Muscle layer of duodenum (tissue), 2 donors: ENCODE data around the gene TMEM217.
A peak's percentile ranks its signal among the peaks of the same experiment; 100 is the strongest.
"Not testable (repeated sequence)": the region's sequence is repeated elsewhere in the genome, so short reads cannot be mapped to it uniquely, and the experiment has no call there.

Source experiments
- H3K27ac ChIP-seq: one replicate; pipeline ENCODE4 v1.7.0; 2013; ENCODE audit warnings: mild to moderate bottlenecking, low read length
- H3K27me3 ChIP-seq: one replicate; pipeline ENCODE4 v1.7.0; 2013; ENCODE audit warnings: low read depth, mild to moderate bottlenecking, control low read depth, low read length
- H3K36me3 ChIP-seq, 2 donors: one replicate each; pipeline ENCODE4 v1.7.0; 2013; ENCODE audit warnings: low read length in 2 of 2, control low read depth in 1 of 2, mild to moderate bottlenecking in 1 of 2; ENCODE audit not compliant: insufficient read depth in 2 of 2, control insufficient read depth in 1 of 2
- H3K4me1 ChIP-seq, 2 donors: one replicate each; pipeline ENCODE4 v1.7.0; 2013; ENCODE audit warnings: low read length in 2 of 2, mild to moderate bottlenecking in 2 of 2, control low read depth in 1 of 2, moderate library complexity in 1 of 2; ENCODE audit not compliant: insufficient read depth in 2 of 2, control insufficient read depth in 1 of 2
- H3K4me3 ChIP-seq, 2 donors: one replicate each; pipeline ENCODE4 v1.7.0; 2013; ENCODE audit warnings: low read length in 2 of 2, low read depth in 1 of 2, mild to moderate bottlenecking in 1 of 2
- H3K9me3 ChIP-seq, 2 donors: one replicate each; pipeline ENCODE4 v1.7.0; 2013; ENCODE audit warnings: low read length in 2 of 2, control low read depth in 1 of 2, mild to moderate bottlenecking in 1 of 2; ENCODE audit not compliant: control insufficient read depth in 1 of 2
- donor health status: healthy.

The TMEM217 gene

DNA sequence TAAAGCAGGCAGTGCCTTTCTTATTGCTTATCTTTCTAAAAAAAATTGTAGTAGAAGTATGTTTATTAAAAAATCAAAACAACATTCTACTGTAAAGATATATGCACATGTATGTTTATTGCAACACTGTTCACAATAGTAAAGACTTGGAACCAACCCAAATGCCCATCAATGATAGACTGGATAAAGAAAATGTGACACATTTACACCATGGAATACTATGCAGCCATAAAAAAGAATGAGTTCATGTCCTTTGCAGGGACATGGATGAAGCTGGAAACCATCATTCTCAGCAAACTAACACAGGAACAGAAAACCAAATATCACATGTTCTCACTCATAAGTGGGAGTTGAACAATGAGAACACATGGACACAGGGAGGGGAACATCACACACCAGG is 39.7 kb upstream of the TMEM217 start:
- H3K36me3 ChIP-seq, result peaks cover 21 to 27% of the 10 kb centered on the region in 2 donors
- H3K27ac ChIP-seq, H3K27me3 ChIP-seq, H3K4me3 ChIP-seq, H3K9me3 ChIP-seq, H3K4me1 ChIP-seq: not testable (repeated sequence)

DNA sequence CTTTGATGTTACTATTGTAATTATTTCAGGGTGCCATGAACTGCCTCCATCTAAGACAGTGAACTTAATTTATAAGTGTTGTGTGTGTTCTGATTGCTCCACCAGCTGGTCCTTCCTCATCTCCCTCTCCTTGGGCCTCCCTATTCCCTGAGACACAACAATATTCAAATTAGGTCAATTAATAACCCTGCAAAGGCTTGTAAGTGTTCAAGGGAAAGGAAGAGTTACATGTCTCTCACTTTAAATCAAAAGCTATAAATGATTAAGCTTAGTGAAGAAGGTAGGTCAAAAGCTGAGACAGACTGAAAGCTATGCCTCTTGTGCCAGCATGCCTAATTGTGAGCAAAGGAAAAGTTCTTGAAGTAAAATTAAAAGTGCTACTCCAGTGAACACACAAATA is 35.5 kb upstream of the TMEM217 start:
- peaks cover 21 to 36% of the 10 kb centered on the region in 2 donors for H3K36me3 ChIP-seq
- H3K27ac ChIP-seq, result no peak overlapping the region
- H3K4me3 ChIP-seq, result no peak overlapping the region
- H3K27me3 ChIP-seq, result no peaks in the 10 kb centered on the region
- H3K9me3 ChIP-seq, result no peaks in the 10 kb centered on the region
- no peaks in the 10 kb centered on the region for H3K4me1 ChIP-seq

DNA sequence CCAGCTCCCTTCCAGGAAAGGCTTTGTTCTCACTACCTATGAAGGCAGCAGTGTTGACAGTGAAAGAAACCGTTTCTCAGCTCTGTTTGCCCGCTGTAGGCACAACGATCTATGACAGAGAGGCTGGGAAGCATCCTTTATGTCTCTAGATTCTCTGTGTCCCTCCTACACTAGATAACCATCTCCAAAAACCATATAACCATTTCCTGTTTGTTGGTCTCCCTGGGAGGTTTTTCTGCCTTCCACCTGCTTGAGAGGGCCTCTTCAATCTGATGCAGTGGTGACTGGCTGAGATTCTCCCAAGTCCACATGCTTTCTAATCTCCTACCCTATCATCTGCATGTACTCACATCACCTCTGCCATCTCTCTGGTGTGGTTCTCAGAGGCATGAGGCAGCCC is 32.0 kb upstream of the TMEM217 start:
- Histone ChIP-seq H3K4me1 (peaks cover 0 to 2% of the 10 kb centered on the region in 2 donors), H3K27ac (no peak overlapping the region), H3K27me3 (no peaks in the 10 kb centered on the region), H3K36me3 (peaks cover 23 to 48% of the 10 kb centered on the region in 2 donors), H3K4me3 (no peak overlapping the region), H3K9me3 (no peaks in the 10 kb centered on the region)

DNA sequence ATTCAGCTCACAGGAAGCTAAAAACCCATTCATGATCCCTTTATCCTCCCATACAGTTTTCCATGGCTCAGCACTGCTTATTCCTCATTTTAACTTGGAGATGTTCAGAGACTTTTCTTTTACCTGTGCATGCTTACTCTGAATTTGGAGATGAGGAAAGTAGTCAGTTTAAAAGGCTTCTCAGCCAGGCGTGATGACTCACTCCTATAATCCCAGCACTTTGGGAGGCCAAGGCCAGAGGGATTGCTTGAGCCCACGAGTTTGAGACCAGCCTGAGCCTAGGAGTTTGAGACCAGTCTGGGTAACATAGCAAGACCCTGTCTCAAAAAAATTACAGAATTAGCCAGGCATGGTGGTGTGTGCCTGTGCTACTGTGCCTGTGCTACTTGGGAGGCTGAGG is 30.3 kb upstream of the TMEM217 start:
- Histone ChIP-seq H3K27ac (no peak overlapping the region), H3K4me3 (no peak overlapping the region), H3K9me3 (no peaks in the 10 kb centered on the region), H3K36me3 (peaks cover 22 to 43% of the 10 kb centered on the region in 2 donors), H3K4me1 (peaks cover 0 to 18% of the 10 kb centered on the region in 2 donors), H3K27me3 (no peaks in the 10 kb centered on the region)

DNA sequence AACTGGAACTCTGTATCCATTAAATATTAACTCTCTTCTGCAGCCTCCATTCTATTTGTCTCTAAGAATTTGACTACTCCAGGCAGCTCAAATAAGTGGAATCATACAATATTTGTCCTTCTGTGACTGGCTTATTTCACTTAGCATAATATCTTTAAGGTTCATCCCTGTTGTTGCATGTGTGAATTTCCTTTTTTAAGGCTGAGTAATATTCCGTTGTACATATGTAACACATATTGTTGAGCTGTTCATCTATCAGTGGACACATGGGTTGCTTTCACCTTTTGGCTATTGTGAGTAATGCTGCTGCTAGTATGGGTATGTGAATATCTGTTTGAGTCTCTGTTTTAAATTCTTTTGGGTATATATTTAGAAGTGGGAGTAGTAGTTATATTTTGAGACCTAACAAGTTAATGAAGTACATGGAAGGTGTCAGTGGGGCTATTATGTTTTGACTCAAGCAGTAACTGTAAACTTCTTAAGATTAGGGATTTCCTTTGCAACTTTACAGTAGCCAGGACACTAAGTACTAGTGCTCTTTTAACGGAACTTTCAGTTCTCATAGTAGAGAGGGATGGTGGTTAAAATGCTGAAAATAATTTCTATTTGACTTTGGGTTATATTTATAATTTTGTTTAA is 29.7 kb upstream of the TMEM217 start:
- H3K36me3 ChIP-seq, result peaks cover 22 to 45% of the 10 kb centered on the region in 2 donors

DNA sequence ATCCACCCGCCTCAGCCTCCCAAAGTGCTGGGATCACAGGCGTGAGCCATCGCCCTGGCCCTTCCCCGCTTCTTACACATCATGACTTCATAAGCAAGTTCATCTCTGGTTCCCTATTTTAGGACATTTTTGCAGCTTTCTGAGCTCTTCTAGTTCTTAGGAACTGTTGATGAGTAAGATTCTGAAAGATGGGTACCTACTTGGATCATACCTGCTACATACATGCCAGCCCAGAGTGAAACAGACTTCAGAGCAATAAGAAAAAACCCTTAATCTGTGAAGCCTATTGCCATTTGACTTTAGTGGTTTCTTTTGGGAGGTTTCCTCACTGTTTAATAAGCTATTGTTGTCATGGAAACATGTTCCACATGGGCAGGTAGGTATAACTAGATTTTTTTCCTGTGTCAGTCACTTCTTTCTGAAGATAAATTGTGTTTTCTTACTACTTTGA is 27.9 kb upstream of the TMEM217 start:
- H3K4me1 ChIP-seq, result peaks cover 0 to 27% of the 10 kb centered on the region in 2 donors
- no peak overlapping the region for H3K4me3 ChIP-seq
- no peak overlapping the region for H3K27ac ChIP-seq
- no peaks in the 10 kb centered on the region for H3K27me3 ChIP-seq
- H3K36me3 ChIP-seq, result peaks cover 9 to 36% of the 10 kb centered on the region in 2 donors
- no peaks in the 10 kb centered on the region for H3K9me3 ChIP-seq

More for the DNA sequence above, 29.7 kb upstream of the TMEM217 start:
- Histone ChIP-seq H3K9me3 (no peaks in the 10 kb centered on the region), H3K4me1 (peaks cover 0 to 24% of the 10 kb centered on the region in 2 donors), H3K4me3 (no peak overlapping the region), H3K27me3 (no peaks in the 10 kb centered on the region), H3K27ac (no peak overlapping the region)

DNA sequence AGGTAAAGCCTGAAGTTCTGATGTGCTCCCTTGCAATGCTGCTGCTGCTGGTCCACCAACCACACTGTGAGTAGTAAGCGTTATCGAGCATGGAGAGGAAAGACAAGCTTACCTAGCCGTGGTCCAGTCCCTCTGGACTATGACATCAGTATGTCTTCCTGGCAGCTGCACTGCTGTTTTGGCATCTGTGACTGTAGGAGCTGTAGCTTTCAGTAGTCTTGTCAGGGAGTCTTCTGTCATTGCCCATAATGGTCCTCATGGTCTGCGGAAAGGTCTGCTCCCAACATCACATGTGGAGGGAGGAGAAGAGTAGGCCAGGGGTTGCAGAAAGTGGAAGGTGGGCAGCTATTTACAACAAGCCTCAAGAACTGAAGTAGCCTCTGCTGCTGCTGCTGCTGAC is 26.8 kb upstream of the TMEM217 start:
- no peak overlapping the region for H3K27ac ChIP-seq
- peaks cover 8 to 43% of the 10 kb centered on the region in 2 donors for H3K36me3 ChIP-seq
- H3K4me3 ChIP-seq, result no peak overlapping the region
- H3K4me1 ChIP-seq, result peaks cover 0 to 33% of the 10 kb centered on the region in 2 donors
- no peaks in the 10 kb centered on the region for H3K9me3 ChIP-seq
- H3K27me3 ChIP-seq, result no peaks in the 10 kb centered on the region

DNA sequence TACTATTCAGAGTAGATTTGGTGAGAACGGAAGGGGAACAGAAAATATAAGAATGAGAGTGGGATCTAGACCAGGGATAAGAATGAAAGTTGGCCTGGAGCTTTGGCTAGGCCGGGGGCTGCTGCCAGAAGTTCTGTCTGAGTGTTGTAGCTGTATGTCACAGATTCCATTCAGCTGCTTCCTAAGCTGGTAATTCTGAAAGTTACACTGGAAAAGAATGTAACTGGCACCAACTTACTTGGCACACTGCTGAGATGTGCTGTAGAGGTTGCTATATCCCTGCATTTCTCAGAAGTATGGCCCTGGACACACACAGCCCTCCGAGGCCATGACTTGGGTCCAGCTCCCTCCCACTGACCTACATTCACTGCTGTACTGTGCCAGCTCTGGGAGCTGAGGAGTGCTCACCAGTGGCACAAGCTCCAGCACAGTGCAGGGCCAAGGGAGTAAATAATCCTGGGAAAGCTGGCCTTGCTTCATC is 25.8 kb upstream of the TMEM217 start:
- peaks cover 6 to 38% of the 10 kb centered on the region in 2 donors for H3K4me1 ChIP-seq
- H3K36me3 ChIP-seq, result peaks cover 8 to 48% of the 10 kb centered on the region in 2 donors
- H3K27ac ChIP-seq, result peak overlapping the region; percentile 32
- H3K9me3 ChIP-seq, result no peaks in the 10 kb centered on the region
- H3K27me3 ChIP-seq, result no peaks in the 10 kb centered on the region
- no peak overlapping the region for H3K4me3 ChIP-seq

DNA sequence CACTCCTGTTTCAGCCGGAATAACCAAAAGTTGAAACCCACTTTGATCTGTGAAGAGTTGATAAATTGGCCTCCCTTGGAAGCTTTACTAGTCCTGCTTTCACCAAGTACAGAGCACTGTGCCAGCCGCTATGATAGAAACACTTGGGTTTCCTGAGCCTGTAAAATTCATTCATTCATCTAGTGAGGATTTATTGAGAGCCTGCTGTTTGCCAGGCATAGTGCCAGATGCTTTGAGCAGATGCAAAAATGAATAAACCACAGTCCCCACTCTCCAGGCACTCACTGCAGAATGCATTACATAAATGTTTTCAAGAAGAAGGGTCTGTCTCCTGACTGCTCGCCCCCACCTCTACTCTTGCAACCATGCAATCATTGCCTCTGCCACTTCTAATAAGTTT is 25.3 kb upstream of the TMEM217 start:
- peaks cover 8 to 48% of the 10 kb centered on the region in 2 donors for H3K36me3 ChIP-seq
- no peaks in the 10 kb centered on the region for H3K27me3 ChIP-seq
- H3K4me1 ChIP-seq, result peaks cover 6 to 38% of the 10 kb centered on the region in 2 donors
- no peaks in the 10 kb centered on the region for H3K9me3 ChIP-seq
- peak overlapping the region; percentile 32 for H3K27ac ChIP-seq
- no peak overlapping the region for H3K4me3 ChIP-seq

DNA sequence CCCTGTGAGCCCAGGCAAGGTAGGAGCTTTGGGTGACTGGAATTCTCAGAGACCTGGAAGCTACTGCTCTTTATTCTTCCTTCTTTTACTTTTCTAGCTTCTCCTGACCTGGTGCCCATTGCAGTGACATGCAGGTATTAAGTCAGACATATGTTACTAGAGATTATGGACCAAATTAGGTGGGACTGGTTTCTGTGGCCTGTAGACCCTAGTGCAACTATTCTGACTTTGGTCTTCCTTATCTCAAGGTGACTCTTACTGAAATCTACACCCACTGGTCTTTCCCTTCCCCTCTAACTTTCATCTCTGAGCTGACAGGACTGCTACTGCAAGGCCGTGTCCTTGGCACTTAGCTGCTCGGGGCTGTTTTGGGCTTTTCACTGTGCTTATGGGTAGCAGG is 24.4 kb upstream of the TMEM217 start:
- Histone ChIP-seq H3K9me3 (no peaks in the 10 kb centered on the region), H3K27me3 (no peaks in the 10 kb centered on the region), H3K36me3 (peaks cover 8 to 44% of the 10 kb centered on the region in 2 donors), H3K27ac (no peak overlapping the region), H3K4me1 (peaks cover 6 to 38% of the 10 kb centered on the region in 2 donors), H3K4me3 (no peak overlapping the region)

DNA sequence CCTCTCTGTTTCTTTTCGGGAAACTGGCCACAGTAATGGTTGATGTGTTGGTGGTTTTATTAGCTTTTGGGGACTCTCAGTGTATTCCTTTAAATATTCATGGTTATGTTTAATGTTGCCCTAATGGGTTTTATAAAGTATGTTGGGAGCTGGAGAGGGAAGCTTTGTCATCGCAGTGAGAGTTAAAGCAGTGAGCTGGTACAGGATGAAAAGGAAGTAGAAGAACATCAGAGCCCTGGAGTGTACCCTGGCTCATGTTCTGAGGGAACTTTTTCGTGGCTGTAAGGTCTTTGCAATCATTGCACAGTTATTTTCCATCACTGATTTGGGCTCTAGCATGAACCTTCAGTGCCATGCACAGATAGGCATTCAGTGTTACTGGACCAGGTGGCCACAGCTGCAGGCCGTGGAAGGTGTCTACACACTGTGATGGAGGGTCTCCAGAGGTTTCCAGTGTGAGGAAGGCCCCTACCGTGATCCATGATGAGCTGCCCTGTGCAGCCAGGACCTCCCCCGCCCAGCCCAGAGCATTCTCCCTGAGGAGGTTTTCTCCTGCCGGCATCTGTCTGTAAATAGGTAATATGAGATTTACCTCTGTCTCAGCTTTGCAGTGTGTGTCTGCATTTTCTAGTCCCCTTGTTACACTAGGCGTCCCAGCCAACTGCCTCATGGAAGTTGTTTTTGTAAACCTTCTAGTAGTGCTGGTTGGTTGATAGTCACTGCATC is 22.4 kb upstream of the TMEM217 start:
- H3K4me1 ChIP-seq, result peaks cover 6 to 38% of the 10 kb centered on the region in 2 donors
- peaks cover 8 to 38% of the 10 kb centered on the region in 2 donors for H3K36me3 ChIP-seq
- H3K27ac ChIP-seq, result no peak overlapping the region

More for the DNA sequence above, 22.4 kb upstream of the TMEM217 start:
- H3K27me3 ChIP-seq, result no peaks in the 10 kb centered on the region
- no peak overlapping the region for H3K4me3 ChIP-seq
- no peaks in the 10 kb centered on the region for H3K9me3 ChIP-seq
